ENCODE data around the gene RDH8.

The RDH8 gene

GRCh38 chr19:10037367-10037766 lies 24.1 kb downstream of the RDH8 start (continued):
- TF ChIP-seq ZNF747 (tag by site-specific recombination; IDR thresholded peaks at IDR 0.05) (no peak), ZNF366 (tag by site-specific recombination; conservative IDR thresholded peaks at IDR 0.05) (no peak), BCL11B (tag by site-specific recombination; IDR thresholded peaks at IDR 0.05; ENCODE audit: low read depth) (no peak), ZNF521 (tag by site-specific recombination; IDR thresholded peaks at IDR 0.05) (no peak)
- TF ChIP-seq, protein P1, sequence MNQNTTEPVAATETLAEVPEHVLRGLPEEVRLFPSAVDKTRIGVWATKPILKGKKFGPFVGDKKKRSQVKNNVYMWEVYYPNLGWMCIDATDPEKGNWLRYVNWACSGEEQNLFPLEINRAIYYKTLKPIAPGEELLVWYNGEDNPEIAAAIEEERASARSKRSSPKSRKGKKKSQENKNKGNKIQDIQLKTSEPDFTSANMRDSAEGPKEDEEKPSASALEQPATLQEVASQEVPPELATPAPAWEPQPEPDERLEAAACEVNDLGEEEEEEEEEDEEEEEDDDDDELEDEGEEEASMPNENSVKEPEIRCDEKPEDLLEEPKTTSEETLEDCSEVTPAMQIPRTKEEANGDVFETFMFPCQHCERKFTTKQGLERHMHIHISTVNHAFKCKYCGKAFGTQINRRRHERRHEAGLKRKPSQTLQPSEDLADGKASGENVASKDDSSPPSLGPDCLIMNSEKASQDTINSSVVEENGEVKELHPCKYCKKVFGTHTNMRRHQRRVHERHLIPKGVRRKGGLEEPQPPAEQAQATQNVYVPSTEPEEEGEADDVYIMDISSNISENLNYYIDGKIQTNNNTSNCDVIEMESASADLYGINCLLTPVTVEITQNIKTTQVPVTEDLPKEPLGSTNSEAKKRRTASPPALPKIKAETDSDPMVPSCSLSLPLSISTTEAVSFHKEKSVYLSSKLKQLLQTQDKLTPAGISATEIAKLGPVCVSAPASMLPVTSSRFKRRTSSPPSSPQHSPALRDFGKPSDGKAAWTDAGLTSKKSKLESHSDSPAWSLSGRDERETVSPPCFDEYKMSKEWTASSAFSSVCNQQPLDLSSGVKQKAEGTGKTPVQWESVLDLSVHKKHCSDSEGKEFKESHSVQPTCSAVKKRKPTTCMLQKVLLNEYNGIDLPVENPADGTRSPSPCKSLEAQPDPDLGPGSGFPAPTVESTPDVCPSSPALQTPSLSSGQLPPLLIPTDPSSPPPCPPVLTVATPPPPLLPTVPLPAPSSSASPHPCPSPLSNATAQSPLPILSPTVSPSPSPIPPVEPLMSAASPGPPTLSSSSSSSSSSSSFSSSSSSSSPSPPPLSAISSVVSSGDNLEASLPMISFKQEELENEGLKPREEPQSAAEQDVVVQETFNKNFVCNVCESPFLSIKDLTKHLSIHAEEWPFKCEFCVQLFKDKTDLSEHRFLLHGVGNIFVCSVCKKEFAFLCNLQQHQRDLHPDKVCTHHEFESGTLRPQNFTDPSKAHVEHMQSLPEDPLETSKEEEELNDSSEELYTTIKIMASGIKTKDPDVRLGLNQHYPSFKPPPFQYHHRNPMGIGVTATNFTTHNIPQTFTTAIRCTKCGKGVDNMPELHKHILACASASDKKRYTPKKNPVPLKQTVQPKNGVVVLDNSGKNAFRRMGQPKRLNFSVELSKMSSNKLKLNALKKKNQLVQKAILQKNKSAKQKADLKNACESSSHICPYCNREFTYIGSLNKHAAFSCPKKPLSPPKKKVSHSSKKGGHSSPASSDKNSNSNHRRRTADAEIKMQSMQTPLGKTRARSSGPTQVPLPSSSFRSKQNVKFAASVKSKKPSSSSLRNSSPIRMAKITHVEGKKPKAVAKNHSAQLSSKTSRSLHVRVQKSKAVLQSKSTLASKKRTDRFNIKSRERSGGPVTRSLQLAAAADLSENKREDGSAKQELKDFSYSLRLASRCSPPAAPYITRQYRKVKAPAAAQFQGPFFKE (tag by site-specific recombination; IDR thresholded peaks at IDR 0.05; ENCODE audit: borderline replicate concordance), result no peak

GRCh38 chr19:10037809-10038208 lies 24.5 kb downstream of the RDH8 start:
- Histone ChIP-seq H3K4me3 (ENCODE audit: low read depth, low read length) (no peak overlapping the region), H3K9me3 (ENCODE audit: control insufficient read depth, insufficient read depth, low read depth, low read length) (no peaks in the 10 kb centered on the region), H3K36me3 (ENCODE audit: control insufficient read depth in 2 of 2, insufficient read depth in 1 of 2, low read length in 2 of 2) (no peaks in the 10 kb centered on the region), H3K27ac (ENCODE audit: extremely low read depth, low read depth, low read length) (no peak overlapping the region), H3K4me1 (ENCODE audit: control insufficient read depth, insufficient read depth, low read length) (no peaks in the 10 kb centered on the region)
- ChIA-PET CTCF (interaction anchor here (2.3 kb wide), 1 partner anchor 10 kb away, joined by 11 read pairs; no protein-coding TSS in a partner anchor), POLR2A (no interaction called here)
- no peak for TF ChIP-seq ZNF426 (tag by site-specific recombination; IDR thresholded peaks at IDR 0.05)
- 0 out of 2 replicates have a peak, but pooled peaks have one; percentile 13 for TF ChIP-seq ZBTB48 (tag by site-specific recombination; IDR thresholded peaks at IDR 0.05)

GRCh38 chr19:10043286-10043927 lies 30.1 kb downstream of the RDH8 start:
- CTCF ChIA-PET, result interaction anchor here (1.5 kb wide), 1 partner anchor 16 kb away, joined by 5 read pairs; no protein-coding TSS in a partner anchor
- TF ChIP-seq HIC1 (tag by site-specific recombination; IDR thresholded peaks at IDR 0.05) (no peak), ZNF529 (tag by site-specific recombination; IDR thresholded peaks at IDR 0.05; ENCODE audit: insufficient replicate concordance) (no peak), ZNF221 (tag by site-specific recombination; IDR thresholded peaks at IDR 0.05; ENCODE audit: borderline replicate concordance) (no peak), RBAK (tag by site-specific recombination; IDR thresholded peaks at IDR 0.05) (no peak), ZNF544 (tag by site-specific recombination; IDR thresholded peaks at IDR 0.05) (no peak), ATF2 (tag by site-specific recombination; IDR thresholded peaks at IDR 0.05; ENCODE audit: low read depth) (no peak), ZNF239 (tag by site-specific recombination; IDR thresholded peaks at IDR 0.05) (no peak), MEIS1 (CRISPR knock-in tag; IDR thresholded peaks at IDR 0.05; ENCODE audit: borderline replicate concordance) (no peak), ZNF521 (tag by site-specific recombination; IDR thresholded peaks at IDR 0.05) (no peak), ZBTB21 (tag by site-specific recombination; IDR thresholded peaks at IDR 0.05) (no peak), KLF10 (tag by site-specific recombination; IDR thresholded peaks at IDR 0.05) (no peak), IKZF3 (tag by site-specific recombination; IDR thresholded peaks at IDR 0.05) (no peak), ZNF621 (tag by site-specific recombination; IDR thresholded peaks at IDR 0.05) (peak; percentile 52; the same call in 1 of the 2 replicates), ZNF658 (tag by site-specific recombination; IDR thresholded peaks at IDR 0.05) (no peak), HOXD13 (CRISPR knock-in tag; IDR thresholded peaks at IDR 0.05; ENCODE audit: borderline replicate concordance) (no peak)
- TF ChIP-seq, protein P2, sequence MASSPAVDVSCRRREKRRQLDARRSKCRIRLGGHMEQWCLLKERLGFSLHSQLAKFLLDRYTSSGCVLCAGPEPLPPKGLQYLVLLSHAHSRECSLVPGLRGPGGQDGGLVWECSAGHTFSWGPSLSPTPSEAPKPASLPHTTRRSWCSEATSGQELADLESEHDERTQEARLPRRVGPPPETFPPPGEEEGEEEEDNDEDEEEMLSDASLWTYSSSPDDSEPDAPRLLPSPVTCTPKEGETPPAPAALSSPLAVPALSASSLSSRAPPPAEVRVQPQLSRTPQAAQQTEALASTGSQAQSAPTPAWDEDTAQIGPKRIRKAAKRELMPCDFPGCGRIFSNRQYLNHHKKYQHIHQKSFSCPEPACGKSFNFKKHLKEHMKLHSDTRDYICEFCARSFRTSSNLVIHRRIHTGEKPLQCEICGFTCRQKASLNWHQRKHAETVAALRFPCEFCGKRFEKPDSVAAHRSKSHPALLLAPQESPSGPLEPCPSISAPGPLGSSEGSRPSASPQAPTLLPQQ (tag by site-specific recombination; IDR thresholded peaks at IDR 0.05), result no peak

More at GRCh38 chr19:10043286-10043927, 30.1 kb downstream of the RDH8 start:
- POLR2A ChIA-PET, result no interaction called here
- Histone ChIP-seq H3K4me3 (ENCODE audit: low read depth, low read length) (no peak overlapping the region), H3K36me3 (ENCODE audit: control insufficient read depth in 2 of 2, insufficient read depth in 1 of 2, low read length in 2 of 2) (no peaks in the 10 kb centered on the region), H3K27ac (ENCODE audit: extremely low read depth, low read depth, low read length) (no peak overlapping the region), H3K4me1 (ENCODE audit: control insufficient read depth, insufficient read depth, low read length) (no peaks in the 10 kb centered on the region), H3K9me3 (ENCODE audit: control insufficient read depth, insufficient read depth, low read depth, low read length) (no peaks in the 10 kb centered on the region)
